ENCODE measurements around the gene MCM7. TPM values are rescaled to one million over a fixed set of nuclear protein-coding genes. Genes with fewer than 3 reads are reported as not detected.

Gene MCM7
- total and polyA plus RNA-seq, 2 of the 13 experiments (the other 11 are each of a cell fraction or from before 2014, with no cell fraction given), result 84.5 to 214 TPM

DNA sequence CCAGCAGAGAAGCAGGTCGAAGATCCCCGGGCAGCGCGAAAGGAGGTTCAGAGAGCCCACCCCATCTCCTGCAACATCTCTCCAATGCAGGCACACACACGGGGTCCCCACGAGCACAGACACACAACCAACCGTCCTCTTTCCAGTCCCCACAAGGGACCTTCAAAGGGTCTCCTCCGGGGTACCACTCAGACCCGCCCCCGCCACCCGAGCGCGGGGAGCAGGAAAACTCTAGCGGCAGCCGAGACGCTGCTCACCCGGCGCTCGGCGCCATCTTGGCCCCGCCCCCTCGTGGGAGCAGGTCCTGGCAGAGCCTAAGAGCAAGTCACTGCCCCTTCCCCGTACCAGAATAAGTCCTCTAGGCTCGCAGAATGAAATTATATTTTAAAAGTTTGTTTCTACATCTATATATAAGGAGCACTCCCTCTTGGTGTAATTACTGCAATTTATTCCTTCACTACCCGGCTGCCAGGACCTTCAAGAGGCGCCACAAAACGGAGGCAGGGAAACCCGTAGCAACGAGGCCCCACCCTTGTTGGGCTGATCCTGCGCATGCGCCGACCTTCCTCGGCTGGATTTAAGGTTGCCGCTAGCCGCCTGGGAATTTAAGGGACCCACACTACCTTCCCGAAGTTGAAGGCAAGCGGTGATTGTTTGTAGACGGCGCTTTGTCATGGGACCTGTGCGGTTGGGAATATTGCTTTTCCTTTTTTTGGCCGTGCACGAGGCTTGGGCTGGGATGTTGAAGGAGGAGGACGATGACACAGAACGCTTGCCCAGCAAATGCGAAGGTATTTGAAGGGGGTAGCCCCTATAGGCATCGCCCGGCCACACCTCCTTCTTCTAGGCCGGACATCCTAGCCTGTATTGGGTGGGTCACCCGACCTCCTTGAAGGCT is 18.1 kb upstream of the MCM7 start, which contains the start of the genes CNPY4 and TAF6 (continued):
- TF ChIP-seq, protein P1, sequence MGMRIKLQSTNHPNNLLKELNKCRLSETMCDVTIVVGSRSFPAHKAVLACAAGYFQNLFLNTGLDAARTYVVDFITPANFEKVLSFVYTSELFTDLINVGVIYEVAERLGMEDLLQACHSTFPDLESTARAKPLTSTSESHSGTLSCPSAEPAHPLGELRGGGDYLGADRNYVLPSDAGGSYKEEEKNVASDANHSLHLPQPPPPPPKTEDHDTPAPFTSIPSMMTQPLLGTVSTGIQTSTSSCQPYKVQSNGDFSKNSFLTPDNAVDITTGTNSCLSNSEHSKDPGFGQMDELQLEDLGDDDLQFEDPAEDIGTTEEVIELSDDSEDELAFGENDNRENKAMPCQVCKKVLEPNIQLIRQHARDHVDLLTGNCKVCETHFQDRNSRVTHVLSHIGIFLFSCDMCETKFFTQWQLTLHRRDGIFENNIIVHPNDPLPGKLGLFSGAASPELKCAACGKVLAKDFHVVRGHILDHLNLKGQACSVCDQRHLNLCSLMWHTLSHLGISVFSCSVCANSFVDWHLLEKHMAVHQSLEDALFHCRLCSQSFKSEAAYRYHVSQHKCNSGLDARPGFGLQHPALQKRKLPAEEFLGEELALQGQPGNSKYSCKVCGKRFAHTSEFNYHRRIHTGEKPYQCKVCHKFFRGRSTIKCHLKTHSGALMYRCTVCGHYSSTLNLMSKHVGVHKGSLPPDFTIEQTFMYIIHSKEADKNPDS (CRISPR knock-in tag; IDR thresholded peaks at IDR 0.05), result no peak
- TF ChIP-seq ZNF382 (CRISPR knock-in tag; IDR thresholded peaks at IDR 0.05; ENCODE audit: borderline replicate concordance) (no peak), ZSCAN29 (CRISPR knock-in tag; conservative IDR thresholded peaks at IDR 0.05) (no peak), ZNF546 (CRISPR knock-in tag; conservative IDR thresholded peaks at IDR 0.05) (peak; percentile 47; the same call in 1 of the 2 replicates), ZNF550 (CRISPR knock-in tag; IDR thresholded peaks at IDR 0.05; ENCODE audit: borderline replicate concordance) (no peak), KLF13 (CRISPR knock-in tag; IDR thresholded peaks at IDR 0.05) (no peak), ZNF354B (CRISPR knock-in tag; IDR thresholded peaks at IDR 0.05) (no peak), RFX5 (IDR thresholded peaks at IDR 0.05; ENCODE audit: low read depth, low read length) (no peak), FOXA1 (IDR thresholded peaks at IDR 0.05) (no peak), FOXA1 (CRISPR knock-in tag; IDR thresholded peaks at IDR 0.05) (no peak), MED8 (CRISPR knock-in tag; IDR thresholded peaks at IDR 0.05; ENCODE audit: insufficient replicate concordance) (no peak), ZMAT3 (CRISPR knock-in tag; conservative IDR thresholded peaks at IDR 0.05) (0 out of 2 replicates have a peak, but pooled peaks have one; percentile 20), NKX3-1 (CRISPR knock-in tag; IDR thresholded peaks at IDR 0.05) (peak; percentile 82), THAP11 (CRISPR knock-in tag; IDR thresholded peaks at IDR 0.05) (peak; percentile 48; the same call in 1 of the 2 replicates), BRD4 (CRISPR knock-in tag; IDR thresholded peaks at IDR 0.05) (peak; percentile 74), ZNF558 (CRISPR knock-in tag; IDR thresholded peaks at IDR 0.05; ENCODE audit: borderline replicate concordance) (no peak), U2AF2 (IDR thresholded peaks at IDR 0.05; ENCODE audit: low read depth, low read length) (peak; percentile 90; the same call in 1 of the 2 replicates)
- TF ChIP-seq, protein P2, sequence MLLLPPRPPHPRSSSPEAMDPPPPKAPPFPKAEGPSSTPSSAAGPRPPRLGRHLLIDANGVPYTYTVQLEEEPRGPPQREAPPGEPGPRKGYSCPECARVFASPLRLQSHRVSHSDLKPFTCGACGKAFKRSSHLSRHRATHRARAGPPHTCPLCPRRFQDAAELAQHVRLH (CRISPR knock-in tag; IDR thresholded peaks at IDR 0.05; ENCODE audit: borderline replicate concordance, low read depth), result peak; percentile 51; the same call in 1 of the 2 replicates
- TF ChIP-seq, protein P3, sequence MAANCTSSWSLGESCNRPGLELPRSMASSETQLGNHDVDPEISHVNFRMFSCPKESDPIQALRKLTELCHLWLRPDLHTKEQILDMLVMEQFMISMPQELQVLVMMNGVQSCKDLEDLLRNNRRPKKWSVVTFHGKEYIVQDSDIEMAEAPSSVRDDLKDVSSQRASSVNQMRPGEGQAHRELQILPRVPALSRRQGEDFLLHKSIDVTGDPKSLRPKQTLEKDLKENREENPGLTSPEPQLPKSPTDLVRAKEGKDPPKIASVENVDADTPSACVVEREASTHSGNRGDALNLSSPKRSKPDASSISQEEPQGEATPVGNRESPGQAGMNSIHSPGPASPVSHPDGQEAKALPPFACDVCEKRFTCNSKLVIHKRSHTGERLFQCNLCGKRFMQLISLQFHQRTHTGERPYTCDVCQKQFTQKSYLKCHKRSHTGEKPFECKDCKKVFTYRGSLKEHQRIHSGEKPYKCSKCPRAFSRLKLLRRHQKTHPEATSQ (CRISPR knock-in tag; IDR thresholded peaks at IDR 0.05; ENCODE audit: borderline replicate concordance), result no peak
- TF ChIP-seq, protein P4, sequence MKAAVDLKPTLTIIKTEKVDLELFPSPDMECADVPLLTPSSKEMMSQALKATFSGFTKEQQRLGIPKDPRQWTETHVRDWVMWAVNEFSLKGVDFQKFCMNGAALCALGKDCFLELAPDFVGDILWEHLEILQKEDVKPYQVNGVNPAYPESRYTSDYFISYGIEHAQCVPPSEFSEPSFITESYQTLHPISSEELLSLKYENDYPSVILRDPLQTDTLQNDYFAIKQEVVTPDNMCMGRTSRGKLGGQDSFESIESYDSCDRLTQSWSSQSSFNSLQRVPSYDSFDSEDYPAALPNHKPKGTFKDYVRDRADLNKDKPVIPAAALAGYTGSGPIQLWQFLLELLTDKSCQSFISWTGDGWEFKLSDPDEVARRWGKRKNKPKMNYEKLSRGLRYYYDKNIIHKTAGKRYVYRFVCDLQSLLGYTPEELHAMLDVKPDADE (CRISPR knock-in tag; IDR thresholded peaks at IDR 0.05), result no peak

Data from HepG2 (cell line).